ENCODE data around the gene SMAD2.

The SMAD2 gene

GRCh38 chr18:47877892-47878291, 52.6 kb downstream of the SMAD2 start:
- DNase-seq (ENCODE audit: extremely low read depth, low read depth), result no peak
- no peak for TF ChIP-seq CTCF (IDR thresholded peaks at IDR 0.05; ENCODE audit: low read depth, low read length, missing control alignments)
- no peak overlapping the region for H3K4me3 ChIP-seq (replicated peaks; ENCODE audit: low read depth, low read length)

- no peak for DNase-seq (ENCODE audit: extremely low read depth, low read depth)
- no peak for TF ChIP-seq CTCF (IDR thresholded peaks at IDR 0.05; ENCODE audit: low read depth, low read length, missing control alignments)
- no peak overlapping the region for H3K4me3 ChIP-seq (replicated peaks; ENCODE audit: low read depth, low read length)
Observed at GRCh38 chr18:47876813-47877212, 53.6 kb downstream of the SMAD2 start.

GRCh38 chr18:47873625-47874024, 56.8 kb downstream of the SMAD2 start:
- no peak for DNase-seq (ENCODE audit: extremely low read depth, low read depth)
- H3K4me3 ChIP-seq (replicated peaks; ENCODE audit: low read depth, low read length), result no peak overlapping the region
- TF ChIP-seq CTCF (IDR thresholded peaks at IDR 0.05; ENCODE audit: low read depth, low read length, missing control alignments), result no peak

GRCh38 chr18:47872426-47872825, 58.0 kb downstream of the SMAD2 start:
- DNase-seq (ENCODE audit: extremely low read depth, low read depth), result no peak
- no peak for TF ChIP-seq CTCF (IDR thresholded peaks at IDR 0.05; ENCODE audit: low read depth, low read length, missing control alignments)
- no peak overlapping the region for H3K4me3 ChIP-seq (replicated peaks; ENCODE audit: low read depth, low read length)

GRCh38 chr18:47871288-47871687, 59.2 kb downstream of the SMAD2 start:
- DNase-seq (ENCODE audit: extremely low read depth, low read depth), result no peak
- no peak for TF ChIP-seq CTCF (IDR thresholded peaks at IDR 0.05; ENCODE audit: low read depth, low read length, missing control alignments)

GRCh38 chr18:47870605-47871004, 59.9 kb downstream of the SMAD2 start:
- DNase-seq (ENCODE audit: extremely low read depth, low read depth), result no peak
- TF ChIP-seq CTCF (IDR thresholded peaks at IDR 0.05; ENCODE audit: low read depth, low read length, missing control alignments), result no peak
- H3K4me3 ChIP-seq (replicated peaks; ENCODE audit: low read depth, low read length), result no peak overlapping the region

More at GRCh38 chr18:47871288-47871687, 59.2 kb downstream of the SMAD2 start:
- no peak overlapping the region for H3K4me3 ChIP-seq (replicated peaks; ENCODE audit: low read depth, low read length)

- DNase-seq (ENCODE audit: extremely low read depth, low read depth), result no peak
Observed at GRCh38 chr18:47868744-47869143, 61.7 kb downstream of the SMAD2 start.

More at GRCh38 chr18:47868744-47869143, 61.7 kb downstream of the SMAD2 start:
- TF ChIP-seq CTCF (IDR thresholded peaks at IDR 0.05; ENCODE audit: low read depth, low read length, missing control alignments), result no peak
- H3K4me3 ChIP-seq (replicated peaks; ENCODE audit: low read depth, low read length), result no peak overlapping the region

Measured in HFF-Myc (cell line).